Ramos (cell line): ENCODE results near the gene BTLA.
"Not testable (repeated sequence)": the region's sequence is repeated elsewhere in the genome, so short reads cannot be mapped to it uniquely, and the experiment has no call there.

ENCODE experiments used
- in situ Hi-C: fragments of 300-500 bp; cut with MboI; formaldehyde crosslinking; loops from one replicate; pipeline ENCODE4 v1.14.3; 2022; ENCODE audit warnings: low sequenced_read_pairs; ENCODE audit not compliant: unreplicated experiment

BTLA gene

GRCh38 chr3:112459750-112460149 is 39.5 kb downstream of the BTLA start:
- in situ Hi-C loops, result no loop called here

- in situ Hi-C loops, result no loop called here
Measured at GRCh38 chr3:112456147-112456546, 43.1 kb downstream of the BTLA start.

- in situ Hi-C loops, result no loop called here
Measured at GRCh38 chr3:112448939-112449338, 50.3 kb downstream of the BTLA start.

DNA sequence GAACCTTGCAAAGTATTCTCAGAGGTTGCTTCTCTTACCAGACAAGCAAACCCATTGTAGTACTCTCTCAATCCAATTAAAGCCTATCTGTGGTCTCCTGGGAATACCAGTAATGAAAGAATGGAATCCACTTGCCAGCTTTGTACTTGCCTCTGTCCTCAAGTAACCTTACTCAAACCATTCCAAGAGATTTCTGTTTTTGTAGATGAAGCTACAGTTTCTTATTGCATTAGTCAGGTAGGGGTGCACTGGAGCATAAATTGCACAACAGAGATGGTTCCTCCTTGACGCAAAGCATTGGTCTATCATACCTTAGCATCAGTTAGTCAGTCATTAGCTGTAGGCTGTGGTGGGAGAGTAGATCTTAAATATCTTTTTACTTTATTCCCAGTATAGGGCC is 52.9 kb downstream of the BTLA start:
- in situ Hi-C loops, result no loop called here

- in situ Hi-C loops, result no loop called here
Measured at GRCh38 chr3:112445839-112446238, 53.4 kb downstream of the BTLA start.

DNA sequence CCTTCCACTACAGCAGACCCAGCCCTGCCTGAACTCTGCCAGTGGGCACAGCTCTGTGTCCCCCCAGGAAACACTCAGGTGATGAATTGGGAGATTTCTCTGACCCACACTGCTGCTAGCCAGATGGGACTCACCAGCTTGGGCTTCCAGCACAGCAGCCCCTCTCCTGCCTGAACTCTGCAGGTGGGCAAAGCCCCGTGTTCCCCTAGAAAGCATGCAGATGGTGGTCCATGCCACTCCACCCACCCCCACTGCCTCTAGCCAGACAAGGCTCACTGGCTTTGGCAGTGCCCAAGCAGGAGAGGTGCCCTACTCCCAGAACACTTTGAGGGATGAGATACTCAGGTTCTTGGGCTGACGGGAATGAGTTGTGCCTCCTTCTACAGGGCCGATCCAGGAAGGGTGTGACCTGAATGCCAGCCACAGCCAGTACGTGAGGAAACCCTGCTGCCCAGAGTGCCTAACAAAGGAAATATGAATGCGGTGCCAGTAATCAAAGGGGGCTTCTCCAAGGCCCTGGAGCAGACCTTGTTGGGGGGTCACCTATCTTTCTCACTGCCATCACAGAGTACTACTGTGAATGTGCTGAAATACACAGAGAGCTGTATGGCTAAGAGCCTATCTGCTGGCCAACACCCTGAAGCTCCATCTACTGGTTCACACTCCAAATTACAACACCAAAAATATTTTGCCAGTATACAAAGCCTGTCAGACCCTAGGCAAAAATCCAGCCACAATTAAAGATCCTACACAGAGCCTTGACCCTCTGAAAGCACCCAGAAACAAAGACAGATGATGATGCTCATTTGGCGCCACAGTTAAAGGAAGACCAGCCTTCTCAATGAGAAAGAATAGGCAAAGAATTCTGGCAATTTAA is 61.9 kb downstream of the BTLA start:
- in situ Hi-C loops, result no loop called here

- in situ Hi-C loops, result no loop called here
Measured at GRCh38 chr3:112429960-112430359, 69.3 kb downstream of the BTLA start.

DNA sequence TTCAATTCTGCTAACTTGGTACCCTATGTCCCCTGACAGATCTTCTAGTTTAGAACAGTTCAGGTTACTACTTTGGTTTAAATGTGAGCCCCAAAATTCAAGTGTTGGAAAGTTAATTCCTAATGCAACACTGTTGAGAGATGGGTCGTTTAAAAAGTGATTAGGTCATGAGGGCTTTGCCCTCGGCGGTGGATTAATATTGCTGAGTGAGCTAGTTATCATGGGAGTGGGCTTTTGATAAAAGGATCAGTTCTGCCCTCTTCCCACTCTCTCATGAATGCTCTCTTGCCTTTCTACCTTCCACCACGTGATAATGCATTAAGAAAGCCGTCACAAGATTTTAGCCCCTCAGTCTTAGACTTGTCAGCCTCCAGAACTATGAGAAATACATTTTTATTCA is 72.1 kb downstream of the BTLA start:
- in situ Hi-C loops, result no loop called here

DNA sequence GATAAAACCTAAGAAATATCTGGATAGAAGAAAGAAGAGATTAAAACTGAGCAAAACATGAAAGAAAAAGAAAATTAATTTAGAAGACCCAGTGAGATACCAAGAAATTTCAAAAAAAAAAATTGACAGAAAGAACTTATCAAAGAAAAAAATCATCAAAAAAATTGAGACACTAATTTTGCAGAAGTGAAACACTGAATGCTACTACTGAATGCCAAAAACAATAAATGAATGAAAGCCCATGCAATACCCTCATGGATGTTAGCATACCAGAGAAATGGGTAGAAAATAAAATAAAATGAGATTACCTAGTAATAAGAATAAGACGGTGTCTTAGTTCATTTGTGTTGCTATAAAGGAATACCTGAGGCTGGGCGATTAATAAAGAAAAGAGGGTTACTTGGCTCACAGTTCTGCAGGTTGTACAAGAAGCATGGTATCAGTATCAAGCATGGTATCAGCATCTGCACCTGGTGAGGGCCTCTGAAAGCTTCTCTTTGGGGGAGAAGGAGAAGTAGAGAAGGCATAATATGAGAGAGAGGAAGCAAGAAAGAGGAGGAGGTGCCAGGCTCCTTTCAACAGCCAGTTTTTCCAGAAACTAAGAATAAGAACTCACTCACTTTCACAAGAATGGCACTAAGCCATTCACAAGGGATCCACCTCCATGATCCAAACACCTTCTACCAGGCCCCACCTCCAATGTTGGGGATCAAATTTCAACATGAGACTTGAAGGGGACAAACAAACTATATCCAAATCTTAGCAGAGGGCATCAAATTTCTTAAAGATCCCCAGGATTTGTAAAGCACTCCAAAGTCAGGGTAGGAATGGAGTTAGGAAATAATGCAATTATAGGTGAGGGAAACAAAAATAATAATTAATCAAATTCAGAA is 73.2 kb downstream of the BTLA start:
- in situ Hi-C loops, result no loop called here

- in situ Hi-C loops, result no loop called here
Measured at GRCh38 chr3:112425382-112425781, 73.9 kb downstream of the BTLA start.

GRCh38 chr3:112424394-112424793 is 74.9 kb downstream of the BTLA start:
- in situ Hi-C loops, result no loop called here

GRCh38 chr3:112422921-112423320 is 76.4 kb downstream of the BTLA start:
- in situ Hi-C loops, result not testable (repeated sequence)

DNA sequence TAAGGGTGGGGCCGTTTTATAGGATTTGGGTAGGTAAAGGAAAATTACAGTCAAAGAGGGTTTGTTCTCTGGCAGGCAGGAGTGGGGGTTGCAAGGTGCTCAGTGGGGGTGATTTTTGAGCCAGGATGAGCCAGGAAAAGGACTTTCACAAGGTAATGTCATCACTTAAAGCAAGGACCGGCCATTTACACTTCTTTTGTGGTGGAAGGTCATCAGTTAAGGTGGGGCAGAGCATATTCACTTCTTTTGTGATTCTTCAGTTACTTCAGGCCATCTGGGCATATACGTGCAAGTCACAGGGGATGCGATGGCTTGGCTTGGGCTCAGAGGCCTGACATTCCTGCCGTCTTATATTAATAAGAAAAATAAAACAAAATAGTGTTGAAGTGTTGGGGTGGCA is 80.7 kb downstream of the BTLA start:
- in situ Hi-C loops, result not testable (repeated sequence)

GRCh38 chr3:112417696-112418318 is 81.5 kb downstream of the BTLA start:
- in situ Hi-C loops, result no loop called here

DNA sequence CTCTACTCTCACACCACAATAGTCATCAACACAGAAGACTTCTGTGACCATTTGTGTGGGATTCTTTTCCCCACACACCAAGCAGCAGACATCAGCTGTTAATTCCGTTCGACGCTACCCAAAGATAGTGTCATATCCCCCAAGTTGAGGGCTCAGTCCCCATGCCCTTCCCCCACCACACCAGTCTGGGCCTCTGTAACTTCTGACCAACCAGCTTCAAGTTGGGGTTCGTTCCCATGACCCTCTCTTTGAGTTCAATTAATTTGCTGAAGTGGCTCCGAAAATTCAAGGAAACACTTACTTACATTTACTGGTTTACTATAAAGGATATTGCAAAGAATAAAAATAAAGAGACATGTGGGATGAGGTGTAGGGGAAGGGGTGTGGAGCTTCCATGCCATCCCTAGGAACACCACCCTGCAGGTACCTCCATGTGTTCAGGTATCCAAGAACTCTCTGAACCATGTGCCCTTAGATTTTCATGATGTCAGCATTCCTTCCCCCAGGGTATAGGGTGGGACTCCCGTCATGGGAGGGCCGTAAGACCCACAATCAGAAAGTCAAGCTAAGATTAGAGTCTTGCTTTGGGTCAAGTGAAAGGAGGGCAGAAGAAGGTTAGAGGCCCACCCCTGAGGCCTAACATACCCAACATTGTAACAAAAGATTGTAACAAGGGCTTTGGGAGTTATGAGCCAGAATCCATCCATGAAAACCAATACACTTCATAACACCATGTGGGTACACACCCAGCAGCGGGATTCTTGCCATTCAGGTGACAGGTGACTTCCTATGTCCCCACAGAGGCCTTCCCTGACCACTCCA is 82.7 kb downstream of the BTLA start:
- in situ Hi-C loops, result no loop called here

DNA sequence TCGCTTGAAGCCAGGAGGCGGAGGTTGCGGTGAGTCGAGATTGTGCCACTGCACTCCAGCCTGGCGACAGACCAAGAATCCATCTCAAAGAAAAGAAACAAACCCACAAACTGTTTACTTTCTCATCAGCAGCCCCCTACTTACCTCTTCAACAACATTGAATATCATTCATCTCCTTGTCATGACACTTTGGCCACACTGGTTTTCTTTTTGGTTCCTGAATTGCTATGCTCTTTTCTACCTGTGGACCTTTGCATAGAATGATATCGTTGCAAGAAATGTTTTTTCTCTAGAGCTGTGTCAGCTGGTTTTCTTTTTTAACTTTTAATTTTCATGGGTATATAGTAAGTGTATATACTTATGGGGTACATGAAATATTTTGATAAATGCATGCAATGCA is 83.9 kb downstream of the BTLA start:
- in situ Hi-C loops, result no loop called here
